GM12878 (cell line): ENCODE data around the gene C6orf15. TPM values are rescaled to one million over a fixed set of nuclear protein-coding genes. Genes with fewer than 3 reads are reported as not detected.

Source experiments
- ATAC-seq: fragments of 200-7000 bp; cut with Tn5 transposase; 3 replicates; pipeline ENCODE4 v1.9.1; 2020; ENCODE audit warnings: mild to moderate bottlenecking, moderate library complexity
- BruUV-seq: library from RNA; stranded (reverse); fragments of 400-500 nt; replicated peaks from 2 replicates; lab custom pipeline; 2021; lab: Mats Ljungman, UMichigan
- CTCF ChIA-PET: fragments of 300-600 bp; sonication (Branson Sonifier 250); formaldehyde crosslinking; extraction: SDS; loops from one replicate; lab custom pipeline; 2021; ENCODE audit warnings: inconsistent platforms; lab: Yijun Ruan, JAX
- POLR2A ChIA-PET: fragments of 350-600 bp; formaldehyde crosslinking; extraction: SDS; loops from one replicate; lab custom pipeline; 2021; ENCODE audit warnings: inconsistent platforms; lab: Charles Lee
- RAD21 ChIA-PET: fragments of 300-600 bp; sonication (Branson Sonifier 250); formaldehyde crosslinking; loops from one replicate; lab custom pipeline; 2023; ENCODE audit warnings: antibody characterized with exemption; ENCODE audit not compliant: unreplicated experiment; lab: Charles Lee
- SMC1A ChIA-PET: fragments of 300-600 bp; sonication (Branson Sonifier 250); formaldehyde crosslinking; loops from one replicate; lab custom pipeline; 2023; ENCODE audit not compliant: unreplicated experiment, uncharacterized antibody; lab: Charles Lee
- DNase-seq: peaks from one replicate; pipeline ENCODE4 v3.0.0-alpha.2; 2011; ENCODE audit warnings: low read depth, low spot score
- FAIRE-seq: peaks from 3 replicates; lab custom pipeline; 2011; peaks lifted over from hg19 to GRCh38; lab: Jason Lieb, UNC
- H2AFZ ChIP-seq: 2 replicates; pipeline ENCODE4 v1.6.0; 2011; ENCODE audit warnings: low read depth, low read length, control low read depth; ENCODE audit not compliant: control insufficient read depth
- H3K27ac ChIP-seq: 2 replicates; pipeline ENCODE4 v1.5.1; 2011; ENCODE audit warnings: control low read depth; ENCODE audit not compliant: control insufficient read depth, insufficient read depth
- H3K27me3 ChIP-seq, 2 experiments: replicated peaks in 1 of 2; 2 replicates each; pipeline versions ENCODE4 v1.6.0 to v1.6.1; 2011; ENCODE audit warnings: low read length in 1 of 2; ENCODE audit not compliant: control insufficient read depth in 2 of 2, insufficient read depth in 2 of 2
- H3K36me3 ChIP-seq, 2 experiments: 2 replicates each; pipeline ENCODE4 v1.5.1; 2011; ENCODE audit warnings: low read length in 1 of 2; ENCODE audit not compliant: control insufficient read depth in 2 of 2, insufficient read depth in 2 of 2
- H3K4me1 ChIP-seq: 2 replicates; pipeline ENCODE4 v1.6.1; 2011; ENCODE audit warnings: mild to moderate bottlenecking, low read length, moderate library complexity, mixed read lengths; ENCODE audit not compliant: control insufficient read depth, insufficient read depth
- H3K4me2 ChIP-seq: 2 replicates; pipeline ENCODE4 v1.6.0; 2011; ENCODE audit warnings: control low read depth; ENCODE audit not compliant: control insufficient read depth, insufficient read depth
- H3K4me3 ChIP-seq: fragments of 200-600 bp; sonication (generic); 2 replicates; pipeline ENCODE4 v1.5.1; 2016
- H3K79me2 ChIP-seq: 2 replicates; pipeline ENCODE4 v1.6.0; 2011; ENCODE audit warnings: low read length; ENCODE audit not compliant: control insufficient read depth, insufficient read depth
- H3K9ac ChIP-seq: 2 replicates; pipeline ENCODE4 v1.8.0; 2011; ENCODE audit warnings: low read length, control low read depth, mixed read lengths; ENCODE audit not compliant: control insufficient read depth, insufficient read depth
- H3K9me3 ChIP-seq: replicated peaks from 3 replicates; pipeline ENCODE4 v1.5.1; 2011; ENCODE audit warnings: mild to moderate bottlenecking, low read length; ENCODE audit not compliant: control insufficient read depth, insufficient read depth
- H4K20me1 ChIP-seq: 2 replicates; pipeline ENCODE4 v1.6.0; 2011; ENCODE audit not compliant: control insufficient read depth, insufficient read depth
- BCL3 ChIP-seq: IDR thresholded peaks from 2 replicates; pipeline ENCODE4 v1.6.1; 2011; ENCODE audit warnings: borderline replicate concordance, low read depth, mild to moderate bottlenecking, moderate library complexity, low read length; ENCODE audit not compliant: insufficient read depth, poor library complexity, severe bottlenecking
- EP300 ChIP-seq, 2 experiments: fragments of 150-350 bp in 1 of 2; IDR thresholded peaks; 2 replicates each; pipeline ENCODE4 v1.6.1; 2011 to 2012; ENCODE audit warnings: low read depth in 2 of 2, low read length in 2 of 2, borderline replicate concordance in 1 of 2, improper control_type of control experiment in 1 of 2, inconsistent platforms in 1 of 2; ENCODE audit not compliant: control insufficient read depth in 1 of 2
- NKRF ChIP-seq: fragments of 450-650 bp; conservative IDR thresholded peaks from 2 replicates; pipeline ENCODE4 v1.6.1; 2017; ENCODE audit warnings: mild to moderate bottlenecking, moderate library complexity
- NRF1 ChIP-seq: conservative IDR thresholded peaks from 2 replicates; pipeline ENCODE4 v1.6.1; 2011; ENCODE audit warnings: mild to moderate bottlenecking, low read depth, low read length, improper control_type of control experiment
- RAD21 ChIP-seq: IDR thresholded peaks from 2 replicates; pipeline ENCODE4 v1.6.1; 2011; ENCODE audit warnings: mild to moderate bottlenecking, low read depth, low read length, moderate library complexity; ENCODE audit not compliant: insufficient read depth
- SMAD5 ChIP-seq: IDR thresholded peaks from 2 replicates; pipeline ENCODE4 v1.6.1; 2016; ENCODE audit warnings: antibody characterized with exemption, low read depth
- SMC3 ChIP-seq: IDR thresholded peaks from 2 replicates; pipeline ENCODE4 v1.6.1; 2011; ENCODE audit warnings: low read length, improper control_type of control experiment, borderline replicate concordance
- TARDBP ChIP-seq: IDR thresholded peaks from 2 replicates; pipeline ENCODE4 v1.6.1; 2016; ENCODE audit warnings: borderline replicate concordance
- TCF12 ChIP-seq: IDR thresholded peaks from 2 replicates; pipeline ENCODE4 v1.6.1; 2011; ENCODE audit warnings: low read depth, mild to moderate bottlenecking, low read length
- USF2 ChIP-seq: IDR thresholded peaks from 2 replicates; pipeline ENCODE4 v1.6.1; 2011; ENCODE audit warnings: low read depth, low read length, improper control_type of control experiment, borderline replicate concordance
- YY1 ChIP-seq: IDR thresholded peaks from 2 replicates; pipeline ENCODE4 v1.6.1; 2011; ENCODE audit warnings: low read depth, mild to moderate bottlenecking, low read length
- WGBS: methylation state at CpG from one replicate; pipeline ENCODE4 v1.1.6; 2016; ENCODE audit warnings: low lambda C conversion rate; ENCODE audit not compliant: insufficient replicate concordance, insufficient coverage; ENCODE audit errors: missing lambda C conversion rate; 5-methylcytosine and 5-hydroxymethylcytosine counted together
- in situ Hi-C: fragments of 300-500 bp; cut with MboI; formaldehyde crosslinking; loops from 9 replicates; pipeline ENCODE4 v1.14.3; 2018; ENCODE audit warnings: mixed read lengths
- intact Hi-C: fragments of 100-400 bp; cut with micrococcal nuclease; formaldehyde crosslinking; loops from one replicate; pipeline ENCODE4 v1.14.2; 2022; ENCODE audit not compliant: unreplicated experiment
- polyA plus RNA-seq, 11 experiments: library from polyadenylated mRNA; depleted of rRNA in 4 of 11; unstranded in 6 of 11; stranded (reverse) in 5 of 11; fragments of >200 nt; fragmentation: Nextera tagmentation in 4 of 11; fragmentation: Illumina TruSeq in 1 of 11; extraction: Ambion mirVana in 4 of 11; extraction: Trizol in 1 of 11; gene quantifications; 1 replicate in 1 of 11; 2 replicates in 10 of 11; pipeline versions ENCODE4 v1.2.1 to v1.2.3, GENCODE V29; 2011 to 2016; ENCODE audit warnings: inconsistent platforms in 2 of 11, missing spikeins in 2 of 11, low read depth in 1 of 11
- total RNA-seq, 4 experiments: library from RNA; depleted of rRNA in 3 of 4; stranded (reverse); fragments of >200 nt in 3 of 4; fragmentation: Illumina TruSeq in 1 of 4; extraction: Trizol in 1 of 4; gene quantifications; 2 replicates each; pipeline versions ENCODE4 v1.2.1 to v1.2.3, GENCODE V29; 2013 to 2021
- TF ChIP-seq, protein P1 (sequence below): fragments of 450-650 bp; formaldehyde crosslinking; IDR thresholded peaks from 2 replicates; pipeline ENCODE4 v1.4.0; 2022; ENCODE audit warnings: mild to moderate bottlenecking, moderate library complexity

The C6orf15 gene
- total and polyA plus RNA-seq, 10 of the 15 experiments (the other 5 are each of a cell fraction or from before 2014, with no cell fraction given), result not detected

DNA sequence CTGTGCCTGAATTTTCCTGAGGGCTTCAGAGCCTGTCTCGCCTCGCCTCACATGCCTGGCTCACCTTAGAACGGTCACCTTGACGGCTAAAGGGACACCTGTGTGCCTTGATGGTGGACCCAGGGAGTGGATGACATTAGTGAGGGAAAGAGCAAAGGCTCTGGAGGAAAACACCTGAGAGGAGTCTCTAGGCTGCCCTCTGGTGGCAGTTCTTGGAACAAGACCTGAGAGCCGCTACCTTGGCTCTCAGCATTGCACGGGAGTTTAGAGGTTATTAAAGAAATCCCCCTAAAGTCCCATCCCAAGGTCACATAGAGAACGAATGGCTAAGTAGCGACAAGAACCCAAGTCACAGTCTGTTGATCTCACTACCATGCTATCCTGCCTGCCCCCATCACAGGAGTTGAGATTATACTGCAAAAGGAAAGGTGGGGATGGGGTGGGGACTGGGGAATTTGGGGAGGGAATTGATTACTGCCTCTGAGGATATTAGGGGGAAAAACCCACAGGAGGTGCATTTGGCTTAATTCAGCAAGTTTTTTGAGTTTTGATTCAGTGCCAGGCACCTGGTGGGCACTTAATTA, 15.8 kb upstream of the C6orf15 start:
- BruUV-seq, result no TSS peak
- SMC1A ChIA-PET, result interaction anchor here (0.9 to 2.9 kb wide), 7 partner anchors 8 to 214 kb away, joined by 3 to 8 read pairs (median 3); partner anchors contain the start of gene VARS2
- FAIRE-seq (peak; percentile 91), DNase-seq (peak; percentile 13), ATAC-seq (peak; percentile 81)
- Histone ChIP-seq H3K4me1 (no peaks in the 10 kb centered on the region; the same call in 1 of the 2 replicates), H3K27me3 (no peaks in the 10 kb centered on the region; a peak in 4 of 4 replicates), H3K36me3 (no peaks in the 10 kb centered on the region), H3K9me3 (no peaks in the 10 kb centered on the region), H3K79me2 (no peaks in the 10 kb centered on the region), H2AFZ (no peak overlapping the region), H3K4me2 (no peak overlapping the region), H3K4me3 (no peak overlapping the region), H3K27ac (no peak overlapping the region), H3K9ac (no peak overlapping the region), H4K20me1 (no peaks in the 10 kb centered on the region)
- RAD21 ChIA-PET, result interaction anchor here (0.7 to 1.5 kb wide), 4 partner anchors 9 to 228 kb away, joined by 3 to 4 read pairs (median 3); no protein-coding TSS in a partner anchor
- intact Hi-C loops, result no loop called here
- in situ Hi-C loops, result no loop called here
- CTCF ChIA-PET, result interaction anchor here (0.7 to 22.9 kb wide), 21 partner anchors 9 to 776 kb away, joined by 3 to 326 read pairs (median 4); partner anchors contain the start of genes C6orf15, CCHCR1, PSORS1C2 and TCF19
- POLR2A ChIA-PET, result interaction anchor here (1.2 kb wide), 1 partner anchor 59 kb away, joined by 4 read pairs; no protein-coding TSS in a partner anchor
- under 1% methylated on average over 8 of the region's 8 CpGs for WGBS
- TF ChIP-seq EP300 (IDR thresholded peaks at IDR 0.05; ENCODE audit: borderline replicate concordance in 1 of 2, control insufficient read depth in 1 of 2, low read depth in 2 of 2, low read length in 2 of 2), result no peak
- TF ChIP-seq YY1, result 0 out of 2 replicates have a peak, but pooled peaks have one; percentile 41
- TF ChIP-seq SMAD5, result no peak
- peak; percentile 56; the same call in 1 of the 2 replicates for TF ChIP-seq SMC3
- no peak for TF ChIP-seq BCL3
- no peak for TF ChIP-seq NRF1
- no peak for TF ChIP-seq TARDBP
- TF ChIP-seq, protein P1, sequence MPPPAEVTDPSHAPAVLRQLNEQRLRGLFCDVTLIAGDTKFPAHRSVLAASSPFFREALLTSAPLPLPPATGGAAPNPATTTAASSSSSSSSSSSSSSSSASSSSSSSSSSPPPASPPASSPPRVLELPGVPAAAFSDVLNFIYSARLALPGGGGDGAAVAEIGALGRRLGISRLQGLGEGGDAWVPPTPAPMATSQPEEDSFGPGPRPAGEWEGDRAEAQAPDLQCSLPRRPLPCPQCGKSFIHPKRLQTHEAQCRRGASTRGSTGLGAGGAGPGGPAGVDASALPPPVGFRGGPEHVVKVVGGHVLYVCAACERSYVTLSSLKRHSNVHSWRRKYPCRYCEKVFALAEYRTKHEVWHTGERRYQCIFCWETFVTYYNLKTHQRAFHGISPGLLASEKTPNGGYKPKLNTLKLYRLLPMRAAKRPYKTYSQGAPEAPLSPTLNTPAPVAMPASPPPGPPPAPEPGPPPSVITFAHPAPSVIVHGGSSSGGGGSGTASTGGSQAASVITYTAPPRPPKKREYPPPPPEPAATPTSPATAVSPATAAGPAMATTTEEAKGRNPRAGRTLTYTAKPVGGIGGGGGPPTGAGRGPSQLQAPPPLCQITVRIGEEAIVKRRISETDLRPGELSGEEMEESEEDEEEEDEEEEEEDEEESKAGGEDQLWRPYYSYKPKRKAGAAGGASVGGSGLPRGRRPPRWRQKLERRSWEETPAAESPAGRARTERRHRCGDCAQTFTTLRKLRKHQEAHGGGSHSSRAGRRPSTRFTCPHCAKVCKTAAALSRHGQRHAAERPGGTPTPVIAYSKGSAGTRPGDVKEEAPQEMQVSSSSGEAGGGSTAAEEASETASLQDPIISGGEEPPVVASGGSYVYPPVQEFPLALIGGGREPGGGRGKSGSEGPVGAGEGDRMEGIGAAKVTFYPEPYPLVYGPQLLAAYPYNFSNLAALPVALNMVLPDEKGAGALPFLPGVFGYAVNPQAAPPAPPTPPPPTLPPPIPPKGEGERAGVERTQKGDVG, result no peak
- TF ChIP-seq RAD21, result peak; percentile 30; the same call in 1 of the 2 replicates
- no peak for TF ChIP-seq NKRF
- no peak for TF ChIP-seq TCF12
- TF ChIP-seq USF2, result no peak
